Stimulated activated CD4-positive, alpha-beta T cell treated with anti-CD3 and anti-CD28 coated beads, Interleukin-1b, Interleukin-23, amount 100 ng/mL, for 24 hours (primary cell): ENCODE results near the gene B3GALNT2.

Experiments used
- DNase-seq, 4 experiments: peaks; one replicate each; pipeline ENCODE4 v3.0.0-alpha.2; 2020; ENCODE audit warnings: low read depth in 4 of 4, low spot score in 1 of 4

Gene B3GALNT2

DNA sequence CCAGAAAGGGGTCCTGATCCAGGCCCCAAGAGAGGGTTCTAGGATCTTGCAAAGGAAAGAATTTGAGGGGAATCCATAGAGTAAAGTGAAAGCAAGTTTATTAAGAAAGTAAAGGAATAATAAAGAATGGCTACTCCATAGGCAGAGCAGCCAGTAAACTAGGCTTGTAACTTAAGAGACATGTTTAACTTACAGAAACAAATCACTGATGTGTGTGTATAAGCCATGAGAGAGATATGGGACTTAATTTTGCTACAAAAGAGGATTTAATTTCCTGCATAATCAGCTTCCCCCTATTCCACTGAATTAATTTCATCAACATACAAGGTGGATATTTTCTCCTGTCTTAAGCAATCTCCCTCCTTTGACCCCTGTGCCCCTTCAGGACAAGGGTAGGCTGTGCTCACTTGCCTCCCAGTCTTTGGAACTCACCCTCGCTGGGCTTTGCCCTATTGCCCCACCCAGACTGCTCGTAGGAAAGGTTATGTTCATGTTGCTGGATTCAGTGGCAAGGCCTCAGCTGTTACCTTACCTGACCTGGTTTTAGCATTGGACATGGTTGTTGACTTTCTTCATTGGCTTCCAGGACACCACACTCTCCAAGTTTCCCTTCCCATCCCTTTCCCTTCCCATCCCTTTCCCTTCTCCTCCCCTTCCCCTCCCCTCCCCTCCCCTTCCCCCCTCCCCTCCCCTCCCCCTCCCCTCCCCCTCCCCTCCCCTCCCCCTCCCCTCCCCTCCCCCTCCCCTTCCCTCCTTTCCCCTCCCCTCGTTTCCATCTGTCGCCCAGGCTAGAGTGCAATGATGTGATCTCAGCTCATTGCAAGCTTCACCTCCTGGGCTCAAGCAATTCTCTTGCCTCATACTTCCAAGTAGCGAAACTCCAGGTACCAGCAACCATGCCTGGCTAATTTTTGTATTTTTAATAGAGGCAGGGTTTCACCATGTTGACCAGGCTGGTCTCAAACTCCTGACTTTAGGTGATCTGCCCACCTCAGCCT is 92.5 kb downstream of the B3GALNT2 start:
- no peak for DNase-seq

DNA sequence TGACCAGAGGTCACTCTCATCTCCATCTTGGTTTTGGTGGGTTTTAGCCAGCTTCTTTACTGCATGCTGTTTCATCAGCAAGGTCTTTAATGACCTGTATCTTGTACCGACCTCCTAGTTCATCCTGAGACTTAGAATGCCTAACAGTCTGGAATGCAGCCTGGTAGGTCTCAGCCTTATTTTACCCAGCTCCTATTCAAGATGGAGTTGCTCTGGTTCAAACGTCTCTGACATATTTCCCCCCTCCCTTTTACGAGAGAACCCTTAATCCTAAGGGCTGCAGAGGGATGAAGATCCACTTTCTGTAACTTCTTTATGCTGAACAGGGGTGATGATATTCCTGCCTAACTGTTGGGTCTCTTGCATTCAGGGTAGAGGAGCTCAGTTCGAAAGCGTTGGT is 93.8 kb downstream of the B3GALNT2 start:
- no peak for DNase-seq

- DNase-seq: no peak
Measured at GRCh38 chr1:235409042-235409820, 95.0 kb downstream of the B3GALNT2 start.

DNA sequence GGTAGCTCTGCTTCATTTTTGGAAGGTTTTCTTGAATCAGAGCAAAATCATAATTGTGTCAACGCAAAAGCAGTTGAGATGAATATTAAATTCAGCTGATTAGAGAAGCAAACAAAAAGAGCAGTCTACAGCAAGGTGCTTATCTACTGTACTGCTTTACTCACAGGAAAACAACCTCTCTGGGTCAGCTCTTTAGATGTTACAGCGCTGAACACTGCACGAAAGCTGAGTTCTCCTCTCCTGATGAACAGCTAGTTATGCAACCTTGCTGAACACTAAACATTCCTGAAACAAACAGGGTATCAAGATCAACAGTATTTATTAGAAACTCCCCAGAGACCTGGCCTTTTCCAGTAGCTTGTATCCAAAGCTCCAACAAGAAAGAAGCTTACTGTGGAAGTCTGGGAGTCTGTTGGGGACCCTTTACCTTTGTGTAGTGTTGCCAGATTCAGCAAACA is 95.7 kb downstream of the B3GALNT2 start:
- no peak for DNase-seq

DNA sequence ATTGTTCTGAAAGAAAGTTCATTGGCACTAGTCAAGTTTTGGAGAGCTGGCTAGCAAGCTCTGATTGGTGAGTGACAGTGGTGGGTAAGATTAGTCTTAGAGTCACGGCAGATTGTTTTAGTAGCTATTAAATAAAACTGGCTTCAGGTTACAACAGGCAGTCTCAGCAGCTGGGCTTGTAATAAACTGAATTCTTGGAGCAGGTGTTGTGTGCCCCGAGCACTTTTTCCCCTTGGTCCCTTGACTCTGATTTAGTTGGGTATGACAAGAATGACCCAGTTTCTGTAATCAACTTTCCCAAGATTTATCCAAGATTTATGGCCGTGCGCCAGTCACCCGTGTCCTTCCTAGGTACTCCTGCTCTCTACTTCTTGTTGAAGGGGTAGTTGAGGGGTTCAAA is 96.8 kb downstream of the B3GALNT2 start:
- no peak for DNase-seq

GRCh38 chr1:235404190-235404589 is 100.1 kb downstream of the B3GALNT2 start:
- DNase-seq: no peak

- DNase-seq: no peak
Measured at GRCh38 chr1:235403593-235403992, 100.7 kb downstream of the B3GALNT2 start.

DNA sequence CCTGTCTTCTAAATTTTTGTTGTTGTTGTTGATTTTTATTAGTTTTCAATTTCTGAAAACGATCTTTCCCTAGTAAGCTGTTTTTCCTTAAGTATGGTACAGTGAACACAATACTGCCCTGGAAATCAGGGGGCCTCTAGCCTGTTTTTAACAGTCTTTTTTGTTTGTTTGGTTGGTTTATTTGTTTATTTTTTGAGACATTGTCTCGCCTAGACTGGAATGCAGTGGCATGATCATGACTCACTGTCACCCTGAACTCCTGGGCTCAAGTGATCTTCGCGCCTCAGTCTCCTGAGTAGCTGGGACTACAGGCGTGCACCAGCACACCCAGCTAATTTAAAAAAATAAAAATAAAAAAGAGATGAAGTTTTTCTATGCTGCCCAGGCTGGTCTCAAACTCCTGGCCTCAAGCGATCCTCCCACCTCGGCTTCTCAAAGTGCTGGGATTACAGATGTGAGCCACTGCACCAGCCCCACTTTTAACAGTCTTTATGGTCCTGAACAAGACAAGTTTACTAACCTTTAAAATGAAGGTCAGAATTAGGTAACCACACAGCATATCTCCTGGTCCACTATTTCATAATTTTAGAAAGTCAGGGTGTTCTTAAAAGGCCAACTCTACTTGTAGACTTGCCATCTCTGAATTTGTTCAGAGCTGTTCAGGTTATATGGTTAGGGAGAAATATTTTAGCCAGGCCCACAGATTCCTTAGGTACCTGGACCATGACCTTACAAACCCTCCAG is 101.6 kb downstream of the B3GALNT2 start:
- DNase-seq: no peak

GRCh38 chr1:235401251-235401650 is 103.0 kb downstream of the B3GALNT2 start:
- DNase-seq: no peak
